WERI-Rb-1 (cell line): Measurements from ENCODE around the gene CHD5.

ENCODE experiments used
- DNase-seq: peaks from one replicate; pipeline ENCODE4 v3.0.0-alpha.2; 2020
- H3K27ac ChIP-seq: fragments of 250-450 bp; sonication (Bioruptor Pico); 2 replicates; pipeline ENCODE4 v1.5.1; 2020; ENCODE audit warnings: mild to moderate bottlenecking, moderate library complexity
- H3K27me3 ChIP-seq: fragments of 250-450 bp; sonication (Bioruptor Pico); 2 replicates; pipeline ENCODE4 v1.5.1; 2021; ENCODE audit warnings: mild to moderate bottlenecking, low read depth, moderate library complexity; ENCODE audit not compliant: insufficient read depth, severe bottlenecking
- H3K36me3 ChIP-seq: fragments of 250-450 bp; sonication (Bioruptor Pico); 2 replicates; pipeline ENCODE4 v1.5.1; 2020; ENCODE audit warnings: mild to moderate bottlenecking, moderate library complexity
- H3K4me3 ChIP-seq: 2 replicates; pipeline ENCODE4 v1.5.1; 2011; ENCODE audit warnings: low read depth, mild to moderate bottlenecking, control low read depth, low read length
- H3K9me3 ChIP-seq: fragments of 250-450 bp; sonication (Bioruptor Pico); 2 replicates; pipeline ENCODE4 v1.5.1; 2021; ENCODE audit warnings: mild to moderate bottlenecking, moderate library complexity; ENCODE audit not compliant: severe bottlenecking
- TF ChIP-seq, protein P1 (sequence below): IDR thresholded peaks from 2 replicates; pipeline ENCODE4 v1.5.1; 2011; ENCODE audit warnings: low read depth, mild to moderate bottlenecking, control low read depth, inconsistent platforms, low read length

Gene CHD5

DNA sequence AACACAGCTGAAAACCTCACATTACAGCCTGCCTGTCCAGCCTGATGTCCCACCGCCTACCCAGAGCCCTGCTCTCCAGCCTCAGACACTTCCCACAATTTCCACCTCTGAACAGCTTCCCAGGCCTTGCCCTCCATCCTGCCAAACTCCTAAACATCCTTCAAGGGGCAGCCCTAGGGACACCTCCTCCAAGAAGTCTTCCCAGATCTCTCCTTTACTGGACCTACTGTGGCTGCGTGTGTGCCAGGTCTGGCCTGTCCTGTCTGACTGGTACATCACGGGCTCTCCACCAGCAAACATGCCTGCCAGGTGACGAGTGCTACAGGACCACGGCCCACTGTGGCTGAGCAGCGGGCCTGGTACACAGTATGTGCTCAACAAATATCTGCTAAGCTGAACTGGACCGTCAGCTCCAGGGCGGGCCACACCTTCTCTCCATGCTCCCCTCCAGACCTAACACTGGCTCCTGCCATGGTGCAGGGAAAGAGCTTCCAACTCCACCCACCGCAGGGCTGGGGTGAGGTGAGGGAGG is 28.8 kb downstream of the CHD5 start:
- DNase-seq = no peak
- no peak overlapping the region for H3K4me3 ChIP-seq

GRCh38 chr1:6150006-6150938 is 29.8 kb downstream of the CHD5 start:
- TF ChIP-seq, protein P1, sequence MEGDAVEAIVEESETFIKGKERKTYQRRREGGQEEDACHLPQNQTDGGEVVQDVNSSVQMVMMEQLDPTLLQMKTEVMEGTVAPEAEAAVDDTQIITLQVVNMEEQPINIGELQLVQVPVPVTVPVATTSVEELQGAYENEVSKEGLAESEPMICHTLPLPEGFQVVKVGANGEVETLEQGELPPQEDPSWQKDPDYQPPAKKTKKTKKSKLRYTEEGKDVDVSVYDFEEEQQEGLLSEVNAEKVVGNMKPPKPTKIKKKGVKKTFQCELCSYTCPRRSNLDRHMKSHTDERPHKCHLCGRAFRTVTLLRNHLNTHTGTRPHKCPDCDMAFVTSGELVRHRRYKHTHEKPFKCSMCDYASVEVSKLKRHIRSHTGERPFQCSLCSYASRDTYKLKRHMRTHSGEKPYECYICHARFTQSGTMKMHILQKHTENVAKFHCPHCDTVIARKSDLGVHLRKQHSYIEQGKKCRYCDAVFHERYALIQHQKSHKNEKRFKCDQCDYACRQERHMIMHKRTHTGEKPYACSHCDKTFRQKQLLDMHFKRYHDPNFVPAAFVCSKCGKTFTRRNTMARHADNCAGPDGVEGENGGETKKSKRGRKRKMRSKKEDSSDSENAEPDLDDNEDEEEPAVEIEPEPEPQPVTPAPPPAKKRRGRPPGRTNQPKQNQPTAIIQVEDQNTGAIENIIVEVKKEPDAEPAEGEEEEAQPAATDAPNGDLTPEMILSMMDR = no peak
- H3K9me3 ChIP-seq = no peaks in the 10 kb centered on the region
- no peak for DNase-seq
- H3K36me3 ChIP-seq = peaks cover 17% of the 10 kb centered on the region
- H3K27me3 ChIP-seq = no peaks in the 10 kb centered on the region
- no peak overlapping the region for H3K27ac ChIP-seq
- no peak overlapping the region for H3K4me3 ChIP-seq

More for the DNA sequence above, 28.8 kb downstream of the CHD5 start:
- no peaks in the 10 kb centered on the region for H3K27me3 ChIP-seq
- H3K36me3 ChIP-seq = peaks cover 17% of the 10 kb centered on the region
- TF ChIP-seq, protein P1 = no peak
- no peaks in the 10 kb centered on the region for H3K9me3 ChIP-seq
- no peak overlapping the region for H3K27ac ChIP-seq

- peaks cover 17% of the 10 kb centered on the region for H3K36me3 ChIP-seq
- no peak for DNase-seq
- TF ChIP-seq, protein P1 = no peak
- no peak overlapping the region for H3K4me3 ChIP-seq
- H3K27ac ChIP-seq = no peak overlapping the region
- no peaks in the 10 kb centered on the region for H3K9me3 ChIP-seq
- H3K27me3 ChIP-seq = no peaks in the 10 kb centered on the region
Measured at GRCh38 chr1:6149597-6149996, 30.5 kb downstream of the CHD5 start.

- peaks cover 17% of the 10 kb centered on the region for H3K36me3 ChIP-seq
- H3K27ac ChIP-seq = no peak overlapping the region
- no peaks in the 10 kb centered on the region for H3K27me3 ChIP-seq
- no peak for DNase-seq
- TF ChIP-seq, protein P1 = no peak
- no peaks in the 10 kb centered on the region for H3K9me3 ChIP-seq
- no peak overlapping the region for H3K4me3 ChIP-seq
Measured at GRCh38 chr1:6148497-6149241, 31.5 kb downstream of the CHD5 start.

DNA sequence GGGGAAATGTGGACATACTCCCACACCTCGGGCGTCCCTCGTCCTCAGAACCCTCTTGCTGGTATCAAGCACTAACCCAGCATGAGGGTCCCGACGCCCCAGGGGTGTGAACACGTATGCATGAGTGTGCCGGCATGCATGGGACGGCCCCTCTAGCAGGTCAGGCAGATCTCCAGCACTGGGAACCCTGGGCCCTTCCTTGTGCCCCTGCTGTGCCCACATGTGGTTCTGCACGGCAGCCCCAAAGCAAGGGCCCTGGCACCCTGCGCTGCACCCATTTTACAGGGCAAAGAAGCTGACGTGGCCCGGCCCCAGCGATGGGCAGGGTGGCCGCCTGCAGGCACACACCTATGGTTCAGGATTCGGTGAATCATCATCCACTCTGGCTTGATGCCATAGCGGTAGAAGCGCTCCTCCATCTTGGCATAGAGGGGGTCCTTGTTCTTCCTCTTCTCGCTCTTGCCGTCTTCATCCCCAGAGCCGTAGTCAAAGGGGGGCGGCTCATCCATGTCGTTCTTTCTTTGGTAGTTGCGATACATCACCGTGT is 34.2 kb downstream of the CHD5 start:
- TF ChIP-seq, protein P1 = no peak
- Histone ChIP-seq H3K9me3 (no peaks in the 10 kb centered on the region), H3K4me3 (no peak overlapping the region), H3K27me3 (no peaks in the 10 kb centered on the region), H3K36me3 (peaks cover 10% of the 10 kb centered on the region), H3K27ac (no peak overlapping the region)
- DNase-seq = no peak
